ENCODE results near the gene CNNM1. TPM values are rescaled to one million over a fixed set of nuclear protein-coding genes. Genes with fewer than 3 reads are reported as not detected.

The CNNM1 gene
- total and polyA plus RNA-seq, 8 donors, result 0.17 to 0.94 (median 0.36) TPM

DNA sequence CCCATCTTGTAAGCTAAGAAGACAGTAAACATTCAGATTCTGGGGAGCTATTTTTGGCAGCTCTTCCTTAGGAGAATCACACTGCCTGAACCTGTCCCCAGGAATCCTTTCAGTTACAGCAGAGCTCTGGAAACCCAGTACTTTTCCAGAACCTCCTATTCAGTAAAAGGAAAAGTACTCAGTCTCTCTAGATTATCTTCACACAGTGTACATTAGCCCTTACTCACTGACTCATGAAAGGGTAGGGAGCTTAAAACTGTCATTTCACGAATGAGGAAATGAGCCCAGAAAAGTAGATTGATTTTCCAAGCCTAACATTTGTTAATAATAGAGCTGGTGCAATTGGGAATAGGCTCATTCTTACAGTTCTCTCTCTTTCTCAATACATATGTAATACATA, 3.9 kb upstream of the CNNM1 start:
- peak; percentile 10 for ATAC-seq
- intact Hi-C loops (cut with DNase I), result no loop called here
- TF ChIP-seq, protein P1, sequence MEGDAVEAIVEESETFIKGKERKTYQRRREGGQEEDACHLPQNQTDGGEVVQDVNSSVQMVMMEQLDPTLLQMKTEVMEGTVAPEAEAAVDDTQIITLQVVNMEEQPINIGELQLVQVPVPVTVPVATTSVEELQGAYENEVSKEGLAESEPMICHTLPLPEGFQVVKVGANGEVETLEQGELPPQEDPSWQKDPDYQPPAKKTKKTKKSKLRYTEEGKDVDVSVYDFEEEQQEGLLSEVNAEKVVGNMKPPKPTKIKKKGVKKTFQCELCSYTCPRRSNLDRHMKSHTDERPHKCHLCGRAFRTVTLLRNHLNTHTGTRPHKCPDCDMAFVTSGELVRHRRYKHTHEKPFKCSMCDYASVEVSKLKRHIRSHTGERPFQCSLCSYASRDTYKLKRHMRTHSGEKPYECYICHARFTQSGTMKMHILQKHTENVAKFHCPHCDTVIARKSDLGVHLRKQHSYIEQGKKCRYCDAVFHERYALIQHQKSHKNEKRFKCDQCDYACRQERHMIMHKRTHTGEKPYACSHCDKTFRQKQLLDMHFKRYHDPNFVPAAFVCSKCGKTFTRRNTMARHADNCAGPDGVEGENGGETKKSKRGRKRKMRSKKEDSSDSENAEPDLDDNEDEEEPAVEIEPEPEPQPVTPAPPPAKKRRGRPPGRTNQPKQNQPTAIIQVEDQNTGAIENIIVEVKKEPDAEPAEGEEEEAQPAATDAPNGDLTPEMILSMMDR (IDR thresholded peaks at IDR 0.05), result no peak
- no peak overlapping the region for H3K27ac ChIP-seq
- H3K4me1 ChIP-seq, result peaks cover 9 to 13% of the 10 kb centered on the region in 2 donors
- no peak for DNase-seq
- no peak overlapping the region for H3K4me3 ChIP-seq
- H3K9me3 ChIP-seq, result no peaks in the 10 kb centered on the region
- H3K27me3 ChIP-seq, result peaks cover 23 to 74% of the 10 kb centered on the region in 2 donors
- H3K36me3 ChIP-seq, result no peaks in the 10 kb centered on the region

DNA sequence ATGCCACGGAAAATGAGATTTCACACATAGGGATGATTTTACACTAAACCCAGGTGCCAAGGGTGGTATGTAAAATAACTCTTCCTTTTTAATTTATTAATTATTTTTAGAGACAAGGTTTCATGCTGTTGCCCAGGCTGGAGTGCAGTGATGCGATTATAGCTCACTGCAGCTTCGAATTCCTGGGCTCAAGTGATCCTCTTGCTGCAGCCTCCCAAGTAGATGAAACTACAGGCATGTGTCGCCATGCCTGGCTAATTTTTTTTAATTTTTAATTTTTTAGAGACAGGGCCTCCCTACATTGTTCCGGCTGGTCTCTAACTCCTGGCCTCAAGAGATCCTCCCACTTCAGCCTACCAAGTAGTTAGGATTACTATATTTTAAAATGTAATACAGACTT, 2.3 kb upstream of the CNNM1 start:
- ATAC-seq, result no peak
- no peak for DNase-seq
- intact Hi-C loops (cut with DNase I), result no loop called here
- no peaks in the 10 kb centered on the region for H3K36me3 ChIP-seq
- H3K27me3 ChIP-seq, result peaks cover 31 to 87% of the 10 kb centered on the region in 2 donors
- TF ChIP-seq, protein P1 (IDR thresholded peaks at IDR 0.05), result no peak
- H3K27ac ChIP-seq, result no peak overlapping the region
- peaks cover 11 to 14% of the 10 kb centered on the region in 2 donors for H3K4me1 ChIP-seq
- no peaks in the 10 kb centered on the region for H3K9me3 ChIP-seq
- H3K4me3 ChIP-seq, result no peak overlapping the region

DNA sequence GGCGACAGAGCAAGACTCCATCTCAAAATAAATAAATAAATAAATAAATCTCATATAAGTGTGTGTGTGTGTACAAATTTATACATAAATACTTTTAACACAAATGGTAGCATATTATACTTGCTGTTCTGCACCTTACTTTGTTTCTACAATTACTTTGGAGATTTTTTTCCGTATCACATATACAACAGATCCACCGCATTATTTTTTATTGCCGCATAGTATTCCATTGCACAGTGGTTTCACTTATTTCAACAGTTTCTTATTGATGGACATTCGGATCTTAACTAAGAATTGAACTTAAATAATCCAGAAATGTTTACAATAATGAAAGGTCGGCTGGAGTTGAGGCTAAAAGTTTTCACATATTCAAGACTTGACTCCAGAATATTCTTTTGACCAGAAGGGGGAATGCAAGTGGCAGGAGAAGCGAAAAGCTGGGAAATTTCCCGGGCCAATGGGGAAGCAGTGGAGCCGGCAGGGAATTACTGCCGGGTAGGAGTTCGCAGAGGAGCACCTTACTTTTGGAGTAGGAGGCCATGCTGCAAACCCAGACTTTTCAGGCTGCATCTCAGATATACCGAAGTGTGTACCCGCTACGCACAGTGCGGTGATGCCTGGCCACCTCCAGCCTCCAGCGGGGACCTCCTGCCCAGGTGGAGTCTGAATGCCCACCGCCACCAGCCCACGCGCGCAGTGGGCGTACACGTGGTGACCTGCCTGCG, 415 bp upstream of the CNNM1 start:
- Histone ChIP-seq H3K36me3 (no peaks in the 10 kb centered on the region), H3K27ac (no peak overlapping the region), H3K27me3 (peaks cover 31 to 79% of the 10 kb centered on the region in 2 donors), H3K4me1 (peaks cover 11 to 14% of the 10 kb centered on the region in 2 donors), H3K4me3 (peak overlapping the region; percentile 20 to 45), H3K9me3 (no peaks in the 10 kb centered on the region)
- DNase-seq, result no peak
- intact Hi-C loops (cut with DNase I), result no loop called here
- ATAC-seq, result no peak
- TF ChIP-seq, protein P1 (IDR thresholded peaks at IDR 0.05), result no peak

DNA sequence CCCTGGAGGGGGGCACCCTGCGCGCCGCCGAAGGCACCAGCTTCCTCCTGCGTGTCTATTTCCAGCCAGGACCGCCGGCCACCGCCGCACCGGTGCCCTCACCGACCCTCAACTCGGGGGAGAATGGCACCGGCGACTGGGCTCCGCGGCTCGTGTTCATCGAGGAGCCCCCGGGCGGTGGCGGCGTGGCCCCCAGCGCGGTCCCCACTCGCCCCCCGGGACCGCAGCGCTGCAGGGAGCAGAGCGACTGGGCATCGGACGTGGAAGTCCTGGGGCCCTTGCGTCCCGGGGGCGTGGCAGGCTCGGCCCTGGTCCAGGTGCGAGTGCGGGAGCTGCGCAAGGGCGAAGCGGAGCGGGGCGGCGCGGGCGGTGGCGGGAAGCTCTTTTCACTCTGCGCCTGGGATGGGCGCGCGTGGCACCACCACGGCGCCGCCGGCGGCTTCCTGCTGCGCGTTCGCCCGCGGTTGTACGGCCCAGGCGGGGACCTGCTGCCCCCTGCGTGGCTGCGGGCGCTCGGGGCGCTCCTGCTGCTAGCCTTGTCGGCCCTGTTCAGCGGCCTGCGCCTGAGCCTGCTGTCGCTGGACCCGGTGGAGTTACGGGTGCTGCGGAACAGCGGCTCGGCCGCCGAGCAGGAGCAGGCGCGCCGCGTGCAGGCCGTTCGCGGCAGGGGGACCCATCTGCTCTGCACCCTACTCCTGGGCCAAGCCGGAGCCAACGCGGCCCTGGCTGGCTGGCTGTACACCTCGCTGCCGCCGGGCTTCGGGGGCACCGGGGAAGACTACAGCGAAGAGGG, 594 bp downstream of the CNNM1 start:
- intact Hi-C loops (cut with DNase I), result no loop called here
- Histone ChIP-seq H3K27ac (no peak overlapping the region), H3K4me3 (peak overlapping the region; percentile 20 to 45), H3K9me3 (no peaks in the 10 kb centered on the region), H3K4me1 (peaks cover 11 to 14% of the 10 kb centered on the region in 2 donors), H3K36me3 (no peaks in the 10 kb centered on the region), H3K27me3 (peaks cover 31 to 70% of the 10 kb centered on the region in 2 donors)
- ATAC-seq, result peak; percentile 68
- TF ChIP-seq, protein P1 (IDR thresholded peaks at IDR 0.05), result no peak
- DNase-seq, result peak in 1 of 4 donors; percentile 81

DNA sequence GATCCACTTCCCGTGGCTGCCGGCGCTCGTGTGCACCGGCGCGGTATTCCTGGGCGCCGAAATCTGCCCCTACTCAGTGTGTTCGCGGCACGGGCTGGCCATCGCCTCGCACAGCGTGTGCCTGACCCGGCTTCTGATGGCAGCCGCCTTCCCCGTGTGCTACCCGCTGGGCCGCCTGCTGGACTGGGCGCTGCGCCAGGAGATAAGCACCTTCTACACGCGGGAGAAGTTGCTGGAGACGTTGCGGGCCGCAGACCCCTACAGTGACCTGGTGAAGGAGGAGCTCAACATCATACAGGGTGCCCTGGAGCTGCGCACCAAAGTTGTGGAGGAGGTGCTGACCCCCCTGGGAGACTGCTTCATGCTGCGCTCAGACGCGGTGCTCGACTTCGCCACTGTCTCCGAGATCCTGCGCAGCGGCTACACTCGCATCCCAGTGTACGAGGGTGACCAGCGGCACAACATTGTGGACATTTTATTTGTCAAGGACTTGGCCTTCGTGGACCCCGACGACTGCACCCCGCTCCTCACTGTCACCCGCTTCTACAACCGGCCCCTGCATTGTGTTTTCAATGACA, 1.3 kb downstream of the CNNM1 start:
- DNase-seq, result peak in 1 of 4 donors; percentile 70
- TF ChIP-seq, protein P1 (IDR thresholded peaks at IDR 0.05), result no peak
- Histone ChIP-seq H3K4me1 (peaks cover 11 to 14% of the 10 kb centered on the region in 2 donors), H3K4me3 (peak overlapping the region; percentile 20 to 45), H3K36me3 (no peaks in the 10 kb centered on the region), H3K9me3 (no peaks in the 10 kb centered on the region), H3K27me3 (peaks cover 31 to 70% of the 10 kb centered on the region in 2 donors), H3K27ac (no peak overlapping the region)
- intact Hi-C loops (cut with DNase I), result no loop called here
- ATAC-seq, result peak; percentile 53

All from left lung (tissue), 10 donors.